ENCODE data around the gene ARID3A. TPM values are rescaled to one million over a fixed set of nuclear protein-coding genes. Genes with fewer than 3 reads are reported as not detected.

The ARID3A gene
- total and polyA plus RNA-seq, 2 of the 13 experiments (the other 11 are each of a cell fraction or from before 2014, with no cell fraction given): 71.3 to 77.9 TPM

GRCh38 chr19:980133-980998 is 54.5 kb downstream of the ARID3A start (continued):
- TF ChIP-seq TFDP1 (CRISPR knock-in tag; IDR thresholded peaks at IDR 0.05; ENCODE audit: borderline replicate concordance) (peak; percentile 64; the same call in 1 of the 2 replicates), FOXA1 (IDR thresholded peaks at IDR 0.05) (no peak), FOXA1 (CRISPR knock-in tag; IDR thresholded peaks at IDR 0.05) (peak; percentile 26; the same call in 1 of the 2 replicates), GRHL1 (CRISPR knock-in tag; conservative IDR thresholded peaks at IDR 0.05) (no peak), SKIL (CRISPR knock-in tag; IDR thresholded peaks at IDR 0.05; ENCODE audit: borderline replicate concordance) (peak; percentile 90; the same call in 1 of the 2 replicates), SP2 (CRISPR knock-in tag; IDR thresholded peaks at IDR 0.05) (peak; percentile 50; the same call in 1 of the 2 replicates), MAZ (IDR thresholded peaks at IDR 0.05; ENCODE audit: borderline replicate concordance, low read depth, low read length) (no peak; the same call in 1 of the 2 replicates), MAZ (CRISPR knock-in tag; IDR thresholded peaks at IDR 0.05; ENCODE audit: low read depth) (peak; percentile 96), NCOR1 (IDR thresholded peaks at IDR 0.05; ENCODE audit: borderline replicate concordance, low read length) (peak; percentile 29; the same call in 1 of the 2 replicates), YEATS4 (CRISPR knock-in tag; IDR thresholded peaks at IDR 0.05; ENCODE audit: borderline replicate concordance) (peak; percentile 93)
- TF ChIP-seq, protein P1, sequence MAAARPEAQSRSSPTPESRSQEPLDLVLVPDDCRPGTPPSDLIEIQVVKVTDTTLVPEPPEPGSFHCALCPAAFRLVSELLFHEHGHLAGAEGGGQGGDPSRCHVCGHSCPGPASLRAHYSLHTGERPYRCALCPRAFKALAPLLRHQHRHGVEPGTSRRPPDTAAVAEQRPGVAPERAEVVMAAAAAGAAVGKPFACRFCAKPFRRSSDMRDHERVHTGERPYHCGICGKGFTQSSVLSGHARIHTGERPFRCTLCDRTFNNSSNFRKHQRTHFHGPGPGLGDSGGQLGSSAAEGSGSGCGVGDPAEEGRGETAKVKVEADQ (CRISPR knock-in tag; IDR thresholded peaks at IDR 0.05; ENCODE audit: borderline replicate concordance): peak; percentile 41; the same call in 1 of the 2 replicates
- TF ChIP-seq, protein P2, sequence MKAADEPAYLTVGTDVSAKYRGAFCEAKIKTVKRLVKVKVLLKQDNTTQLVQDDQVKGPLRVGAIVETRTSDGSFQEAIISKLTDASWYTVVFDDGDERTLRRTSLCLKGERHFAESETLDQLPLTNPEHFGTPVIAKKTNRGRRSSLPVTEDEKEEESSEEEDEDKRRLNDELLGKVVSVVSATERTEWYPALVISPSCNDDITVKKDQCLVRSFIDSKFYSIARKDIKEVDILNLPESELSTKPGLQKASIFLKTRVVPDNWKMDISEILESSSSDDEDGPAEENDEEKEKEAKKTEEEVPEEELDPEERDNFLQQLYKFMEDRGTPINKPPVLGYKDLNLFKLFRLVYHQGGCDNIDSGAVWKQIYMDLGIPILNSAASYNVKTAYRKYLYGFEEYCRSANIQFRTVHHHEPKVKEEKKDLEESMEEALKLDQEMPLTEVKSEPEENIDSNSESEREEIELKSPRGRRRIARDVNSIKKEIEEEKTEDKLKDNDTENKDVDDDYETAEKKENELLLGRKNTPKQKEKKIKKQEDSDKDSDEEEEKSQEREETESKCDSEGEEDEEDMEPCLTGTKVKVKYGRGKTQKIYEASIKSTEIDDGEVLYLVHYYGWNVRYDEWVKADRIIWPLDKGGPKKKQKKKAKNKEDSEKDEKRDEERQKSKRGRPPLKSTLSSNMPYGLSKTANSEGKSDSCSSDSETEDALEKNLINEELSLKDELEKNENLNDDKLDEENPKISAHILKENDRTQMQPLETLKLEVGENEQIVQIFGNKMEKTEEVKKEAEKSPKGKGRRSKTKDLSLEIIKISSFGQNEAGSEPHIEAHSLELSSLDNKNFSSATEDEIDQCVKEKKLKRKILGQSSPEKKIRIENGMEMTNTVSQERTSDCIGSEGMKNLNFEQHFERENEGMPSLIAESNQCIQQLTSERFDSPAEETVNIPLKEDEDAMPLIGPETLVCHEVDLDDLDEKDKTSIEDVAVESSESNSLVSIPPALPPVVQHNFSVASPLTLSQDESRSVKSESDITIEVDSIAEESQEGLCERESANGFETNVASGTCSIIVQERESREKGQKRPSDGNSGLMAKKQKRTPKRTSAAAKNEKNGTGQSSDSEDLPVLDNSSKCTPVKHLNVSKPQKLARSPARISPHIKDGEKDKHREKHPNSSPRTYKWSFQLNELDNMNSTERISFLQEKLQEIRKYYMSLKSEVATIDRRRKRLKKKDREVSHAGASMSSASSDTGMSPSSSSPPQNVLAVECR (CRISPR knock-in tag; IDR thresholded peaks at IDR 0.05; ENCODE audit: borderline replicate concordance): peak; percentile 77

Data from HepG2 (cell line).